ENCODE data around the gene GPBP1.

Gene GPBP1

GRCh38 chr5:57258052-57258451, 84.2 kb downstream of the GPBP1 start:
- in situ Hi-C loops (cut with HindIII; ENCODE audit: low pct_ligation_motif_present, low sequenced_read_pairs) = loop anchor here (25.0 kb wide), 1 partner anchor 346 kb away; the partner anchor contains the start of gene SETD9
- TF ChIP-seq CTCF (IDR thresholded peaks at IDR 0.05; ENCODE audit: low read depth, low read length, missing control alignments) = no peak

GRCh38 chr5:57258943-57259342, 85.1 kb downstream of the GPBP1 start:
- in situ Hi-C loops (cut with HindIII; ENCODE audit: low pct_ligation_motif_present, low sequenced_read_pairs) = loop anchor here (25.0 kb wide), 1 partner anchor 347 kb away; the partner anchor contains the start of gene SETD9
- no peaks in the 10 kb centered on the region for H3K27me3 ChIP-seq (replicated peaks)
- no peak for TF ChIP-seq CTCF (IDR thresholded peaks at IDR 0.05; ENCODE audit: low read depth, low read length, missing control alignments)
- peaks cover 13% of the 10 kb centered on the region for H3K36me3 ChIP-seq (replicated peaks)
- H3K4me3 ChIP-seq (ENCODE audit: low read depth, low read length) = no peak overlapping the region
- no peak for DNase-seq
- no peak overlapping the region for H3K27ac ChIP-seq

More at GRCh38 chr5:57258052-57258451, 84.2 kb downstream of the GPBP1 start:
- H3K27me3 ChIP-seq (replicated peaks) = no peaks in the 10 kb centered on the region
- H3K4me3 ChIP-seq (ENCODE audit: low read depth, low read length) = no peak overlapping the region
- DNase-seq = no peak
- H3K27ac ChIP-seq = no peak overlapping the region
- peaks cover 10% of the 10 kb centered on the region for H3K36me3 ChIP-seq (replicated peaks)

- in situ Hi-C loops (cut with HindIII; ENCODE audit: low pct_ligation_motif_present, low sequenced_read_pairs) = loop anchor here (25.0 kb wide), 1 partner anchor 347 kb away; the partner anchor contains the start of gene SETD9
- Histone ChIP-seq H3K36me3 (replicated peaks) (peaks cover 13% of the 10 kb centered on the region), H3K27ac (no peak overlapping the region), H3K27me3 (replicated peaks) (no peaks in the 10 kb centered on the region), H3K4me3 (ENCODE audit: low read depth, low read length) (no peak overlapping the region)
- DNase-seq = no peak
- no peak for TF ChIP-seq CTCF (IDR thresholded peaks at IDR 0.05; ENCODE audit: low read depth, low read length, missing control alignments)
These were observed 85.8 kb downstream of the GPBP1 start for GRCh38 chr5:57259704-57260103.

GRCh38 chr5:57262541-57262940, 88.7 kb downstream of the GPBP1 start:
- in situ Hi-C loops (cut with HindIII; ENCODE audit: low pct_ligation_motif_present, low sequenced_read_pairs) = loop anchor here (25.0 kb wide), 1 partner anchor 350 kb away; the partner anchor contains the start of gene SETD9
- Histone ChIP-seq H3K27ac (no peak overlapping the region), H3K4me3 (ENCODE audit: low read depth, low read length) (no peak overlapping the region), H3K36me3 (replicated peaks) (peaks cover 13% of the 10 kb centered on the region), H3K27me3 (replicated peaks) (no peaks in the 10 kb centered on the region)
- DNase-seq = no peak
- no peak for TF ChIP-seq CTCF (IDR thresholded peaks at IDR 0.05; ENCODE audit: low read depth, low read length, missing control alignments)

GRCh38 chr5:57267805-57268204, 93.9 kb downstream of the GPBP1 start:
- no peaks in the 10 kb centered on the region for H3K27me3 ChIP-seq (replicated peaks)
- in situ Hi-C loops (cut with HindIII; ENCODE audit: low pct_ligation_motif_present, low sequenced_read_pairs) = loop anchor here (25.0 kb wide), 1 partner anchor 356 kb away; the partner anchor contains the start of gene SETD9

More at GRCh38 chr5:57267805-57268204, 93.9 kb downstream of the GPBP1 start:
- Histone ChIP-seq H3K27ac (no peak overlapping the region), H3K36me3 (replicated peaks) (peaks cover 5% of the 10 kb centered on the region), H3K4me3 (ENCODE audit: low read depth, low read length) (no peak overlapping the region)
- no peak for DNase-seq
- no peak for TF ChIP-seq CTCF (IDR thresholded peaks at IDR 0.05; ENCODE audit: low read depth, low read length, missing control alignments)

All from brain microvascular endothelial cell (primary cell).